ENCODE data around the gene BAZ1B. TPM values are rescaled to one million over a fixed set of nuclear protein-coding genes. Genes with fewer than 3 reads are reported as not detected.
"Not testable (repeated sequence)": the region's sequence is repeated elsewhere in the genome, so short reads cannot be mapped to it uniquely, and the experiment has no call there.

Gene BAZ1B
- total and polyA plus RNA-seq, 12 donors = 14.5 to 65.5 (median 43.7) TPM

GRCh38 chr7:73569042-73569608 is 47.0 kb upstream of the BAZ1B start:
- no peak overlapping the region for H3K4me3 ChIP-seq
- no peaks in the 10 kb centered on the region for H3K27me3 ChIP-seq
- no peaks in the 10 kb centered on the region for H3K9me3 ChIP-seq (replicated peaks in 1 of 3)
- intact Hi-C loops (cut with DNase I) = no loop called here
- WGBS, 4 donors = 54 to 67% (median 64%) methylated on average over 5 of the region's 5 CpGs
- no peaks in the 10 kb centered on the region for H3K4me1 ChIP-seq (replicated peaks in 1 of 2)
- TF ChIP-seq CTCF (IDR thresholded peaks at IDR 0.05) (no peak), POLR2A (IDR thresholded peaks at IDR 0.05) (no peak)
- no peak for DNase-seq
- H3K36me3 ChIP-seq (replicated peaks in 1 of 2) = peaks cover 0 to 55% of the 10 kb centered on the region in 2 donors
- H3K27ac ChIP-seq = no peak overlapping the region

- H3K36me3 ChIP-seq (replicated peaks in 1 of 2) = peaks cover 0 to 45% of the 10 kb centered on the region in 2 donors
- no peaks in the 10 kb centered on the region for H3K4me1 ChIP-seq (replicated peaks in 1 of 2)
- no peaks in the 10 kb centered on the region for H3K9me3 ChIP-seq (replicated peaks in 1 of 3)
- no peak for DNase-seq
- H3K27ac ChIP-seq = peak overlapping the region in 1 of 5 donors; percentile 16
- H3K4me3 ChIP-seq = no peak overlapping the region
- WGBS, 4 donors = 71 to 89% (median 79%) methylated on average over 12 of the region's 12 CpGs
- intact Hi-C loops (cut with DNase I) = no loop called here
- H3K27me3 ChIP-seq = no peaks in the 10 kb centered on the region
- TF ChIP-seq CTCF (IDR thresholded peaks at IDR 0.05) (no peak), POLR2A (IDR thresholded peaks at IDR 0.05) (no peak)
Measured at GRCh38 chr7:73567846-73568685, 46.0 kb upstream of the BAZ1B start.

GRCh38 chr7:73567140-73567539 is 45.0 kb upstream of the BAZ1B start:
- DNase-seq = no peak
- no peaks in the 10 kb centered on the region for H3K9me3 ChIP-seq (replicated peaks in 1 of 3)
- H3K27me3 ChIP-seq = no peaks in the 10 kb centered on the region
- TF ChIP-seq CTCF (IDR thresholded peaks at IDR 0.05) (no peak), POLR2A (IDR thresholded peaks at IDR 0.05) (no peak)
- H3K4me1 ChIP-seq (replicated peaks in 1 of 2) = no peaks in the 10 kb centered on the region
- WGBS, 4 donors = 82 to 92% (median 88%) methylated on average over 4 of the region's 4 CpGs
- H3K27ac ChIP-seq = no peak overlapping the region
- intact Hi-C loops (cut with DNase I) = no loop called here
- H3K36me3 ChIP-seq (replicated peaks in 1 of 2) = peaks cover 0 to 35% of the 10 kb centered on the region in 2 donors
- H3K4me3 ChIP-seq = no peak overlapping the region

- H3K9me3 ChIP-seq (replicated peaks in 1 of 3); intact Hi-C loops (cut with DNase I); H3K27me3 ChIP-seq; H3K4me1 ChIP-seq (replicated peaks in 1 of 2); DNase-seq; H3K27ac ChIP-seq: not testable (repeated sequence)
- Histone ChIP-seq H3K36me3 (replicated peaks in 1 of 2) (peaks cover 0 to 28% of the 10 kb centered on the region in 2 donors), H3K4me3 (peak overlapping the region in 2 of 4 donors; percentile 8 to 45)
Measured at GRCh38 chr7:73566431-73566830, 44.3 kb upstream of the BAZ1B start.

Data from adrenal gland (tissue), 12 donors.